Parathyroid adenoma (tissue), 2 donors: ENCODE measurements around the gene PRDM16.

Experiments used
- H2AFZ ChIP-seq: fragments of 300-600 bp; sonication (generic); one replicate; pipeline ENCODE4 v1.7.0; 2017; ENCODE audit warnings: antibody characterized with exemption, mild to moderate bottlenecking
- H3K27ac ChIP-seq: fragments of 300-600 bp; sonication (generic); one replicate; pipeline ENCODE4 v1.7.0; 2017
- H3K27me3 ChIP-seq: fragments of 300-600 bp; sonication (generic); one replicate; pipeline ENCODE4 v1.7.0; 2017; ENCODE audit warnings: low read length; ENCODE audit not compliant: control insufficient read depth, insufficient read depth
- H3K36me3 ChIP-seq: fragments of 300-600 bp; sonication (generic); one replicate; pipeline ENCODE4 v1.7.0; 2017; ENCODE audit warnings: low read length; ENCODE audit not compliant: control insufficient read depth, insufficient read depth
- H3K4me1 ChIP-seq: fragments of 300-600 bp; sonication (generic); one replicate; pipeline ENCODE4 v1.7.0; 2017; ENCODE audit warnings: control low read depth
- H3K4me2 ChIP-seq: fragments of 300-600 bp; sonication (generic); one replicate; pipeline ENCODE4 v1.7.0; 2017; ENCODE audit warnings: low read length
- H3K4me3 ChIP-seq: fragments of 300-600 bp; sonication (generic); one replicate; pipeline ENCODE4 v1.7.0; 2017; ENCODE audit warnings: low read depth, low read length
- H3K79me2 ChIP-seq: fragments of 300-600 bp; sonication (generic); one replicate; pipeline ENCODE4 v1.7.0; 2017; ENCODE audit warnings: control low read depth
- H3K9ac ChIP-seq: fragments of 300-600 bp; sonication (generic); one replicate; pipeline ENCODE4 v1.7.0; 2017; ENCODE audit warnings: mild to moderate bottlenecking
- H3K9me3 ChIP-seq: fragments of 300-600 bp; sonication (generic); one replicate; pipeline ENCODE4 v1.7.0; 2017; ENCODE audit warnings: low read length; ENCODE audit not compliant: control insufficient read depth
- TF ChIP-seq, protein P1 (sequence below): fragments of 300-600 bp; sonication (generic); IDR thresholded peaks from one replicate; pipeline ENCODE4 v1.7.0; 2017; ENCODE audit warnings: antibody characterized with exemption, mild to moderate bottlenecking
- donor health status: primary hyperparathyroidism.

Gene PRDM16

GRCh38 chr1:3021801-3022401 is 47.1 kb upstream of the PRDM16 start:
- Histone ChIP-seq H3K4me1 (no peaks in the 10 kb centered on the region), H3K9ac (no peak overlapping the region), H3K27ac (no peak overlapping the region), H2AFZ (no peak overlapping the region), H3K79me2 (no peaks in the 10 kb centered on the region), H3K4me3 (no peak overlapping the region), H3K27me3 (no peaks in the 10 kb centered on the region), H3K4me2 (no peak overlapping the region), H3K9me3 (no peaks in the 10 kb centered on the region), H3K36me3 (no peaks in the 10 kb centered on the region)
- TF ChIP-seq, protein P1, sequence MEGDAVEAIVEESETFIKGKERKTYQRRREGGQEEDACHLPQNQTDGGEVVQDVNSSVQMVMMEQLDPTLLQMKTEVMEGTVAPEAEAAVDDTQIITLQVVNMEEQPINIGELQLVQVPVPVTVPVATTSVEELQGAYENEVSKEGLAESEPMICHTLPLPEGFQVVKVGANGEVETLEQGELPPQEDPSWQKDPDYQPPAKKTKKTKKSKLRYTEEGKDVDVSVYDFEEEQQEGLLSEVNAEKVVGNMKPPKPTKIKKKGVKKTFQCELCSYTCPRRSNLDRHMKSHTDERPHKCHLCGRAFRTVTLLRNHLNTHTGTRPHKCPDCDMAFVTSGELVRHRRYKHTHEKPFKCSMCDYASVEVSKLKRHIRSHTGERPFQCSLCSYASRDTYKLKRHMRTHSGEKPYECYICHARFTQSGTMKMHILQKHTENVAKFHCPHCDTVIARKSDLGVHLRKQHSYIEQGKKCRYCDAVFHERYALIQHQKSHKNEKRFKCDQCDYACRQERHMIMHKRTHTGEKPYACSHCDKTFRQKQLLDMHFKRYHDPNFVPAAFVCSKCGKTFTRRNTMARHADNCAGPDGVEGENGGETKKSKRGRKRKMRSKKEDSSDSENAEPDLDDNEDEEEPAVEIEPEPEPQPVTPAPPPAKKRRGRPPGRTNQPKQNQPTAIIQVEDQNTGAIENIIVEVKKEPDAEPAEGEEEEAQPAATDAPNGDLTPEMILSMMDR = no peak

GRCh38 chr1:3022511-3022973 is 46.5 kb upstream of the PRDM16 start:
- Histone ChIP-seq H3K79me2 (no peaks in the 10 kb centered on the region), H3K4me1 (no peaks in the 10 kb centered on the region), H3K9me3 (no peaks in the 10 kb centered on the region), H3K9ac (no peak overlapping the region), H3K4me3 (no peak overlapping the region), H3K27ac (no peak overlapping the region), H3K4me2 (no peak overlapping the region), H3K36me3 (no peaks in the 10 kb centered on the region), H2AFZ (no peak overlapping the region), H3K27me3 (no peaks in the 10 kb centered on the region)
- TF ChIP-seq, protein P1 = no peak

DNA sequence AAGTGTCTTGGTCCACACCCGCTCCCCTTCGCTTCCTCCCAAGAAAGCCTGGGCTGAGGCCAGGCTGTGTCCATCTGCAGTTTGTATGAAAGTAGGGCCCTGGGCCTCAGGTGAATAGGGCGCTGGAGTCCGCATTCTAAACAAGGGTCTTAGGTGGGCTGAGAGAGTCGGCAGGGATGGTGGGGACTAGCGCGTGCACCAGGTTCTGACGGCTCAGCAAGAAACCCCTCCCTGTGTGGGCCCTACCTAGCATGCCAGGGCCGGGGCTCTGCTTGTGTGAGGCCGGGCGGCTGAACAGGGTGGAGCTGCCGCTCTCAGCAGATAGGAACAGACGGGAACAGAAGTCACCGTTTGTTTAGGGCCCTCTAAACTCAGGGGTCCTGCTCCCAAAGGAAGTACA is 46.0 kb upstream of the PRDM16 start:
- no peaks in the 10 kb centered on the region for H3K9me3 ChIP-seq
- H3K27me3 ChIP-seq = no peaks in the 10 kb centered on the region
- TF ChIP-seq, protein P1 = no peak
- no peak overlapping the region for H3K27ac ChIP-seq
- H3K4me3 ChIP-seq = no peak overlapping the region
- H3K4me2 ChIP-seq = no peak overlapping the region
- H3K4me1 ChIP-seq = no peaks in the 10 kb centered on the region
- H3K79me2 ChIP-seq = no peaks in the 10 kb centered on the region
- H3K9ac ChIP-seq = no peak overlapping the region
- no peaks in the 10 kb centered on the region for H3K36me3 ChIP-seq
- H2AFZ ChIP-seq = no peak overlapping the region

DNA sequence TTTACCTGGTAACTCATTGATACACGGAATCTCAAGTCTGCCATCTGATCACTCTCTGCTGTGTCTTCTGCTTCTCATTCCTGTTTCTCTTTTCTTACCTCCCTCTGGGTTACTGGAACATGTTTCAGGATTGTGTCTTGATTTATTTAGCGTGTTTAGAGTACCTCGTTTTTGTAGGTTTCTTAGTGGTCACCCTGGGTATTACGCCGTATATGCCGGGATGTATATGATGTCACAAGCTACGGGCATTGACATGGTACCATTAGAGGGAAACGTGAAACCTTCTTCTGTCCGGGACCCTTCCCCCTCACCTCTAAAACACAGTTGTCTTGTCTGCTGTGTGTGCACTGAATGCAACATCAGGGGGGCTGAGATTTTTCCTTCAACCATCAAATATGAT is 45.0 kb upstream of the PRDM16 start:
- Histone ChIP-seq H3K4me3 (no peak overlapping the region), H3K4me2 (no peak overlapping the region), H2AFZ (no peak overlapping the region), H3K27me3 (no peaks in the 10 kb centered on the region), H3K27ac (no peak overlapping the region), H3K9me3 (no peaks in the 10 kb centered on the region), H3K9ac (no peak overlapping the region), H3K4me1 (no peaks in the 10 kb centered on the region), H3K36me3 (no peaks in the 10 kb centered on the region), H3K79me2 (no peaks in the 10 kb centered on the region)
- TF ChIP-seq, protein P1 = no peak

DNA sequence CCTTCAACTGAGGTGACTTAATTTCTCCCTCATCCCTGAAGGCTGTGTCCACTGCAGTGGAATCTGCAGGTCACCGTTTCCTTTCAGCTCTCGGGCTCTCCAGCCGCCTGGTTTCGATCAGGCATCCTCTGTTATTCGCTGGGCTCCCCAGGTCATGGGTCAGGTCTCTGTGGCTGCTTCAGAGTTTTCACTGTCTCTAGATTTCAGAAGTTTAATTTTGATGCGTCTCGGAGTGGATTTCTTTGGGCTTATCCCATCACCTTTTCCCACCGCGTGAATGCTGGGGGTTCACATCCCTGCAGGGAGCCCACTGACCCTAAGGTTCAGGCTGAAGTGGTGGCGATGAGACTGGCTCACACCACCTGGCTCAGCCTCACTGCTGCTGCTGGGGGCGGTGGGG is 44.4 kb upstream of the PRDM16 start:
- no peaks in the 10 kb centered on the region for H3K79me2 ChIP-seq
- no peak overlapping the region for H2AFZ ChIP-seq
- no peaks in the 10 kb centered on the region for H3K9me3 ChIP-seq
- no peak overlapping the region for H3K4me2 ChIP-seq
- H3K9ac ChIP-seq = no peak overlapping the region
- H3K27me3 ChIP-seq = no peaks in the 10 kb centered on the region
- H3K4me1 ChIP-seq = no peaks in the 10 kb centered on the region
- H3K4me3 ChIP-seq = no peak overlapping the region
- no peak overlapping the region for H3K27ac ChIP-seq
- TF ChIP-seq, protein P1 = no peak
- no peaks in the 10 kb centered on the region for H3K36me3 ChIP-seq
